Karpas-422 (cell line): Measurements from ENCODE around the gene TSHZ2. TPM values are rescaled to one million over a fixed set of nuclear protein-coding genes. Genes with fewer than 3 reads are reported as not detected.
"Not testable (repeated sequence)": the region's sequence is repeated elsewhere in the genome, so short reads cannot be mapped to it uniquely, and the experiment has no call there.

Experiments
- DNase-seq: peaks from one replicate; pipeline ENCODE4 v3.0.0-alpha.2; 2015
- H2AFZ ChIP-seq: fragments of 200-600 bp; sonication (generic); 2 replicates; pipeline ENCODE4 v1.6.1; 2014; ENCODE audit warnings: antibody characterized with exemption, low read length, mixed read lengths
- H3K27ac ChIP-seq: fragments of 200-600 bp; sonication (generic); 2 replicates; pipeline ENCODE4 v1.5.1; 2014; ENCODE audit warnings: mild to moderate bottlenecking, low read length, moderate library complexity
- H3K27me3 ChIP-seq: fragments of 200-600 bp; sonication (generic); 2 replicates; pipeline ENCODE4 v1.6.1; 2014; ENCODE audit warnings: low read length, mixed read lengths
- H3K36me3 ChIP-seq: fragments of 200-600 bp; sonication (generic); 2 replicates; pipeline ENCODE4 v1.6.1; 2014; ENCODE audit warnings: low read length, mixed read lengths; ENCODE audit not compliant: insufficient read depth
- H3K4me1 ChIP-seq: fragments of 200-600 bp; sonication (generic); 2 replicates; pipeline ENCODE4 v1.6.1; 2014; ENCODE audit warnings: mild to moderate bottlenecking, low read length, mixed read lengths
- H3K4me2 ChIP-seq: fragments of 200-600 bp; sonication (generic); 2 replicates; pipeline ENCODE4 v1.6.1; 2014; ENCODE audit warnings: low read length, low read depth, mild to moderate bottlenecking; ENCODE audit not compliant: poor library complexity, severe bottlenecking
- H3K4me3 ChIP-seq: fragments of 200-600 bp; sonication (generic); 2 replicates; pipeline ENCODE4 v1.5.1; 2014; ENCODE audit warnings: mild to moderate bottlenecking, antibody characterized with exemption, low read length, mixed read lengths
- H3K79me2 ChIP-seq: fragments of 200-600 bp; sonication (generic); 2 replicates; pipeline ENCODE4 v1.6.1; 2014; ENCODE audit warnings: mild to moderate bottlenecking, low read length, mixed read lengths
- H3K9ac ChIP-seq: fragments of 200-600 bp; sonication (generic); 2 replicates; pipeline ENCODE4 v1.6.0; 2014; ENCODE audit warnings: low read length
- H3K9me2 ChIP-seq: fragments of 200-600 bp; sonication (generic), shearing (Covaris generic); replicated peaks from 2 replicates; pipeline ENCODE4 v1.6.0; 2014; ENCODE audit warnings: mild to moderate bottlenecking, low read length, moderate library complexity; ENCODE audit not compliant: insufficient read depth
- H3K9me3 ChIP-seq: fragments of 300-700, 200-600 bp; sonication (generic); 2 replicates; pipeline ENCODE4 v1.6.1; 2014; ENCODE audit warnings: low read length, mixed read lengths
- H4K20me1 ChIP-seq: fragments of 200-600 bp; sonication (generic); 2 replicates; pipeline ENCODE4 v1.6.1; 2014; ENCODE audit warnings: mild to moderate bottlenecking, antibody characterized with exemption, low read length, low read depth; ENCODE audit not compliant: insufficient read depth
- total RNA-seq: library from RNA; depleted of rRNA; stranded (reverse); fragments of >200 nt; shearing (Covaris generic); gene quantifications from 2 replicates; pipeline ENCODE4 v1.2.3, GENCODE V29; 2014; ENCODE audit warnings: low replicate concordance

Gene TSHZ2
- total RNA-seq, 1 experiment from 2014 or later: not detected

DNA sequence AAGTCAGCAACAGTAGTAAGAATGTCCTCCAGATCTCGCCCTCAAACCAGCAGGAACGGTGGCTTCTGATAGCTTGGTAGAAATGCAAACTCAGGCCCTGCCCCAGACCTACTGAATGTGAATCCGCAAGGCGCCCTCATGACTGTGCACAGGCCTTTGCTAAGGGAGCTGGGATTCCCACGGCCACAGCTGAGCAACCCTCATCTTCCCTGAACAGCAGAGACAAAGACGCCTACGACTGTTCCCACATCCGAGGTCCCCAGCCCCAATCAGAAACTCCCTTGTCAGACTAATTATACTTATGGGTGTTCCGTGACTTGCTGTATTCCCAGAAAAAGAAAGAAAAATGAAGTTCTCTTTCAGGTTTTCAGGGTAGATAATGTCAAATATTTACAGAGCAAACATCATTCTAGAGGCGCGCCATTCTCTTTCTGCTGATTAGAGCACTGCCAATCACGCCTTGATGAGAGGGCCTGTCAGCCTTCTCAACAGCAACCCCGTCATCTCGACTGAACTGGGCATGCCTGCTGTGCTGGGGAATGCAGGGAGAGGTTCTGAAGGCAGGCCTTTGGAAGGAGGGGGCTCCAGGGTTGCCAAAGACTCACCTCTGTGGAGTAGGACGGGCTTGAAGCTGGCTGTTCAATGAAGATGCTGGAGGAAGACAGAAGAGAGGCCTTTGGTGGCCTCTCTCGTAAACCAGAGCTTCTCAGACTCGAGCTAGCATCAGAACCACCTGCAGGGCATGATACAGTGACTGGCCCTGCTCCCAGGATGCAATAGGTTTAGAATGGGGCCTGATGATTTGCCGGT is 541.5 kb downstream of the TSHZ2 start:
- H3K4me3 ChIP-seq: no peak overlapping the region
- H3K9me2 ChIP-seq: no peaks in the 10 kb centered on the region
- H4K20me1 ChIP-seq: no peaks in the 10 kb centered on the region
- DNase-seq: no peak
- H3K9ac ChIP-seq: no peak overlapping the region
- H3K4me2 ChIP-seq: no peak overlapping the region
- H3K27me3 ChIP-seq: no peaks in the 10 kb centered on the region
- H3K79me2 ChIP-seq: no peaks in the 10 kb centered on the region
- peaks cover 2% of the 10 kb centered on the region; the same call in 1 of the 2 replicates for H3K9me3 ChIP-seq
- H3K27ac ChIP-seq: no peak overlapping the region
- H3K4me1 ChIP-seq: no peaks in the 10 kb centered on the region
- H2AFZ ChIP-seq: no peak overlapping the region
- H3K36me3 ChIP-seq: no peaks in the 10 kb centered on the region

DNA sequence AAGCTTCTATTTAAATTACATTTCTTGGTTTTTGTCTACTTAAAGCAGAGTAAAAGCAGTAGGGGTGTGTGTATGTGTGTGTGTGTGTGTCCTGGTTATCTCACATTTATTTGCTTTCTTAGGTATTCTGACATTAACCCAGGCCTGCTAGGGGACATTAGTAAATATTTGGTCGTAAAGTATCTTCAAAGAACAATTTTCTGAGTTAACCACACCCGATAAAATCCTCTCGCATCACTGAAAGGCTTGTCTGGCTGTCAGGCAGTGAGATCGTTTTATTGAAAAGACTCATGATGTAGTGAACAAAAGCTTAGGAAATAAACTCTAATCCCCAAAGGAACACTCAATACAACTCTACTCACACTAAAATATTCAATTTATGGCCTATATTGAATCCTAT is 543.6 kb downstream of the TSHZ2 start:
- Histone ChIP-seq H3K4me2 (no peak overlapping the region), H3K9ac (no peak overlapping the region), H4K20me1 (no peaks in the 10 kb centered on the region), H3K27me3 (no peaks in the 10 kb centered on the region), H2AFZ (no peak overlapping the region), H3K9me2 (no peaks in the 10 kb centered on the region), H3K4me3 (no peak overlapping the region), H3K27ac (no peak overlapping the region), H3K36me3 (no peaks in the 10 kb centered on the region), H3K79me2 (no peaks in the 10 kb centered on the region), H3K9me3 (peaks cover 2% of the 10 kb centered on the region; the same call in 1 of the 2 replicates), H3K4me1 (no peaks in the 10 kb centered on the region)
- no peak for DNase-seq

DNA sequence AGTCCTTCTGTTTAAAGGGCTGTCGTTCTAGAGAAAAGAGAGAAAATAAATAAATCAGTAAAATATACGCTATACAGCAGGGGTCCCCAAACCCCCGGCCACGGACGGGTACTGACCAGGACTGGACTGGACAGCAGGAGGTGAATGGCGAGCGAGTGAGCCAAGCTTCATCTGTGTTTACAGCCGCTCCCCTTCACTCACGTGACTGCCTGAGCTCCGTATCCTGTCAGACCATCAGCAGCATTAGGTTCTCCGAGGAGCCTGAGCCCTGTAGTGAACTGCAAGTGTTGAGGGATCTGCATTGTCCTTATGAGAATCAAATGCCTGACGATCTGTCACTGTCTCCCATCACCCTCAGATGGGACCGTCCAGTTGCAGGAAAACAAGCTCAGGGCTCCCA is 545.0 kb downstream of the TSHZ2 start:
- Histone ChIP-seq H3K9me3 (peaks cover 2% of the 10 kb centered on the region; the same call in 1 of the 2 replicates), H3K9ac (no peak overlapping the region), H3K4me2 (no peak overlapping the region), H4K20me1 (no peaks in the 10 kb centered on the region), H3K27ac (no peak overlapping the region), H3K36me3 (no peaks in the 10 kb centered on the region), H3K9me2 (no peaks in the 10 kb centered on the region), H3K4me1 (no peaks in the 10 kb centered on the region), H3K79me2 (no peaks in the 10 kb centered on the region), H2AFZ (no peak overlapping the region), H3K27me3 (no peaks in the 10 kb centered on the region), H3K4me3 (no peak overlapping the region)
- DNase-seq: no peak

DNA sequence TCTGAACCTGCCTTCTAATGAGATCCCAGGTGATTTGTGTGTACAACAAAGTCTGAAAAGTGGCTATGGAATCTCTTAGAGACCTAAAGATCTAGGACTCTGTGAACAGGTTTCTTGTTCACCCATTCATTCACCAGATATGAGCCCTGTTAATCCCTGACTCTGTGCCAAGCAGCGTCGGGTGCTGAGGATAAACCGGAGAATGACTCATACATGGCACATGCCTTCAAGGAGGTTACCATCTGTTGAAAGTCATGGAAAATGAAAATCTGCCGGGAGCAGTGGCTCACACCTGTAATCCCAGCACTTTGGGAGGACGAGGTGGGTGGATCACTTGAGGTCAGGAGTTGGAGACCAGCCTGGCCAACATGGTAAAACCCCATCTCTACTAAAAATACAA is 549.3 kb downstream of the TSHZ2 start:
- H3K9me2 ChIP-seq: not testable (repeated sequence)

DNA sequence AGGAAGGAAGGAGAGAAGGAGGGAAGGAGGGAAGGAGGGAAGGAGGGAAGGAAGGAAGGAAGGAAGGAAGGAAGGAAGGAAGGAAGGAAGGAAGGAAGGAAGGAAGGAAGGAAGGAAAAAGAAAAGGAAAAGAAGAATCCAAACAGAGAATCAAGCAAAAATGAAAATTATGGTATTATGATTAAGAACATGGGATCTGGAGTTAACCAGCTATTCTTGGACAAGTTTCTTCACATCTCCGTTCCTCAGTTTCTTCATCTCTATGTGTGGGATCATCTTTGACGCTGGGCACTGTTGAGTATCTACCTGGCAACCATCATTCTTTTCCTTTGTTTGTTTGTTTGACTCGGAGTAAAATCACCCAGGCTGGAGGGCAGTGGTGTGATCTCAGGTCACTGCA is 549.9 kb downstream of the TSHZ2 start:
- H3K27ac ChIP-seq: no peak overlapping the region
- H3K9me2 ChIP-seq: no peaks in the 10 kb centered on the region
- H3K9ac ChIP-seq: no peak overlapping the region
- no peaks in the 10 kb centered on the region for H3K4me1 ChIP-seq
- no peak overlapping the region for H3K4me2 ChIP-seq
- no peaks in the 10 kb centered on the region for H4K20me1 ChIP-seq
- no peaks in the 10 kb centered on the region for H3K36me3 ChIP-seq
- no peak overlapping the region for H2AFZ ChIP-seq
- no peaks in the 10 kb centered on the region for H3K79me2 ChIP-seq
- H3K4me3 ChIP-seq: no peak overlapping the region
- no peaks in the 10 kb centered on the region for H3K27me3 ChIP-seq
- peaks cover 2% of the 10 kb centered on the region; the same call in 1 of the 2 replicates for H3K9me3 ChIP-seq
- no peak for DNase-seq

More for the DNA sequence above, 549.3 kb downstream of the TSHZ2 start:
- H3K36me3 ChIP-seq, H4K20me1 ChIP-seq, H3K27me3 ChIP-seq, H2AFZ ChIP-seq, H3K9ac ChIP-seq, H3K4me3 ChIP-seq, DNase-seq, H3K4me1 ChIP-seq, H3K27ac ChIP-seq, H3K79me2 ChIP-seq, H3K4me2 ChIP-seq, H3K9me3 ChIP-seq: not testable (repeated sequence)

DNA sequence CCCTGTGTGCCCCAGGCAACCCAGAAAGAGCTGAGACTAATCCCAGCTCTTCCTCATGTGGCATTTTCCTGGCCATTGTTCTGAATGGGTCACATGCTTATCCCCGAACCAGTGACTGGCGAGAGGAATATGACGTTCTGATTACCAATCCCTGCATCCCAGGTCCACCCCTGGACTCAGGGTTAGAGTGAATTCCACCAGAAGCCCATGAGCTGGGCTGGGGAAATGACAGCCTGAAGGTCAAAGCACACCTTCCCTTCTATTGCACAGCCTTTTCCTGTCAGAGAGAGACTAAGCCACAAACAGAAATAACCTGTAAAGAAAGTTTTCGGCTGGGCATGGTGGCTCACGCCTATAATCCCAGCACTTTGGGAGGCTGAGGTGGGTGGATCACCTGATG is 550.5 kb downstream of the TSHZ2 start:
- H4K20me1 ChIP-seq: no peaks in the 10 kb centered on the region
- no peaks in the 10 kb centered on the region for H3K27me3 ChIP-seq
- H3K4me1 ChIP-seq: no peaks in the 10 kb centered on the region
- H3K27ac ChIP-seq: no peak overlapping the region
- H3K9ac ChIP-seq: no peak overlapping the region
- H3K36me3 ChIP-seq: no peaks in the 10 kb centered on the region
- peaks cover 2% of the 10 kb centered on the region; the same call in 1 of the 2 replicates for H3K9me3 ChIP-seq
- no peak for DNase-seq
- no peak overlapping the region for H3K4me3 ChIP-seq
- H3K9me2 ChIP-seq: no peaks in the 10 kb centered on the region
- no peaks in the 10 kb centered on the region for H3K79me2 ChIP-seq
- H3K4me2 ChIP-seq: no peak overlapping the region
- H2AFZ ChIP-seq: no peak overlapping the region

DNA sequence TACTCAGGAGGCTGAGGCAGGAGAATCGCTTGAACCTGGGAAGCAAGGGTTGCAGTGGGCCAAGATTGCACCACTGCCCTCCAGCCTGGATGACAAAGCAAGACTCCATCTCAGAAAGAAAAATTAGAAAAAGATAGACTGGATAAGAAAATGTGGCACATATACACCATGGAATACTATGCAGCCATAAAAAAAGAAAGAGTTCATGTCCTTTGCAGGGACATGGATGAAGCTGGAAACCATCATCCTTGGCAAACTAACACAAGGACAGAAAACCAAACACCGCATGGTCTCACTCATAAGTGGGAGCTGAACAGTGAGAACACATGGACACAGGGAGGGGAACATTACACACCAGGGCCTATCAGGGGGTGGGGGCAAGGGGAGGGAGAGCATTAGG is 551.5 kb downstream of the TSHZ2 start:
- H3K4me2 ChIP-seq, H3K79me2 ChIP-seq, H3K9me3 ChIP-seq, H3K27ac ChIP-seq, H4K20me1 ChIP-seq, H3K4me3 ChIP-seq, H3K36me3 ChIP-seq, H3K9ac ChIP-seq, H3K27me3 ChIP-seq, DNase-seq, H3K9me2 ChIP-seq, H2AFZ ChIP-seq, H3K4me1 ChIP-seq: not testable (repeated sequence)

DNA sequence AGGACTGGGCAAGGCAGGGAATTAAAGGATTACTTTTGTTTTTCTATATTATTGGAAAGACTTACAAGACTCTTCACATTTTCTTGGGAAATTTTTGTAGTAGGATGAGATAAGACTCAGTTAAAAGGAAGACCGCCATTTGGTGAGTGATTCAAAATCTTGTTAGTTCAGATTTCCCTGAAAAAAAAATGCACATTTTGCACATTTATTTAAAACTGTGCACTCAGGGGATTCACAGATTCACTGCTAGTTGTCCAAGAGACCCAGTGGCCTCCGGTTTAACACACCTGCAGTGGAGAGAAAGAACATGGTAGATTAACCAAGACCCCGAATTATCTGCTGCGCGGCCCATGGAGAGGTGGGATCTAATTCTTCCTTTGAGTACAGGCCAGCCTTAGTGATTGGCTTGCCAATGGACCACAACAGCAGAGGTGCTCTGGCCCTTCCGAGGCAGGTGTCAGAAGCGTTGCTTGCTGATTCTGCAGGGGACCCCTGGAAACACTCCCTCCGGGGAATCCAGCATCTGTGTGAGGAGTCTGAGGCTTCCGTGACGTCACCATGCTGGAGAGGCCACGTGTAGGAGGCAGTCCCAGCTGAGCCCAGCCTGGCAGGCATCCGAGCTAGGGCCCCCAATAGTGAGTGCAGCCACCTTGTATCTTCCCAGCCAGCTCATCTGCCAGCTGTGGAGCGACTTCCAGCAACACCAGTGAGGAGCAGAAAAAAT is 552.6 kb downstream of the TSHZ2 start:
- no peaks in the 10 kb centered on the region for H4K20me1 ChIP-seq
- DNase-seq: no peak

More for the DNA sequence above, 552.6 kb downstream of the TSHZ2 start:
- no peak overlapping the region for H3K4me2 ChIP-seq
- H3K27ac ChIP-seq: no peak overlapping the region
- no peaks in the 10 kb centered on the region for H3K9me2 ChIP-seq
- H2AFZ ChIP-seq: no peak overlapping the region
- H3K27me3 ChIP-seq: no peaks in the 10 kb centered on the region
- no peaks in the 10 kb centered on the region for H3K4me1 ChIP-seq
- peaks cover 4% of the 10 kb centered on the region; the same call in 1 of the 2 replicates for H3K9me3 ChIP-seq
- H3K4me3 ChIP-seq: no peak overlapping the region
- H3K79me2 ChIP-seq: no peaks in the 10 kb centered on the region
- H3K9ac ChIP-seq: no peak overlapping the region
- H3K36me3 ChIP-seq: no peaks in the 10 kb centered on the region
